IgD-negative memory B cell (primary cell): ENCODE results near the gene ATP6V1B1. TPM values are rescaled to one million over a fixed set of nuclear protein-coding genes. Genes with fewer than 3 reads are reported as not detected.
"Not testable (repeated sequence)": the region's sequence is repeated elsewhere in the genome, so short reads cannot be mapped to it uniquely, and the experiment has no call there.

Experiments
- H3K27ac Mint-ChIP-seq, 3 donors: one replicate each; pipeline ENCODE4 v1.8.0; 2020 to 2022; ENCODE audit warnings: mild to moderate bottlenecking in 3 of 3, mixed read lengths in 3 of 3, moderate library complexity in 1 of 3
- H3K27me3 Mint-ChIP-seq: one replicate; pipeline ENCODE4 v1.8.0; 2021; ENCODE audit warnings: mixed read lengths
- H3K36me3 Mint-ChIP-seq: one replicate; pipeline ENCODE4 v1.8.0; 2020; ENCODE audit warnings: mild to moderate bottlenecking, mixed read lengths
- H3K4me1 Mint-ChIP-seq, 3 donors: one replicate each; pipeline ENCODE4 v1.8.0; 2020 to 2022; ENCODE audit warnings: mixed read lengths in 3 of 3, mild to moderate bottlenecking in 1 of 3
- H3K4me3 Mint-ChIP-seq, 4 donors: one replicate each; pipeline ENCODE4 v1.8.0; 2020 to 2022; ENCODE audit warnings: mild to moderate bottlenecking in 4 of 4, mixed read lengths in 4 of 4, moderate library complexity in 3 of 4
- H3K9me3 Mint-ChIP-seq, 3 donors: one replicate each; pipeline ENCODE4 v1.8.0; 2020 to 2021; ENCODE audit warnings: mixed read lengths in 3 of 3, mild to moderate bottlenecking in 1 of 3
- polyA plus RNA-seq: library from polyadenylated mRNA; unstranded; fragments of 300-500 nt; fragmentation: Illumina TruSeq; gene quantifications from one replicate; pipeline ENCODE4 v1.2.3, GENCODE V29; 2021

ATP6V1B1 gene
- polyA plus RNA-seq, 1 donor from 2014 or later: not detected

DNA sequence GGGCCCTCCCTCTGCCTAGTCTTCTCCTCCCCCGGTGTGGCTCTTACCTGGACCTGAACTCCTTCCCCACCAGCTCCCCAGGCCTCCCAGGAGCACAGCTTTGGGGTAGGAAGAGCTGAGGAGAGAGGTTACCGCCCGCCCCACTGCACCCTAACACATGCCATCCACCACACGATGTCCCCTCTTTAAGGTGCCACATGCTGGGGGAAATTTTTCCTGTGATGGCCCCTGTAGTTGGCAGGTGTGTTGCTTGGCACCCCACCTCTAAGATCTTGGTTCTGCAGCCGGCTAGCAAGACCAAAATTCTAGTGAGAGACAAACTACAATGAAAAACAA lies 65.9 kb downstream of the ATP6V1B1 start:
- Mint-ChIP-seq H3K36me3 (no peaks in the 10 kb centered on the region), H3K9me3 (no peaks in the 10 kb centered on the region), H3K4me3 (peak overlapping the region in 1 of 4 donors; percentile 23), H3K4me1 (peaks cover 5 to 7% (median 6%) of the 10 kb centered on the region in 3 donors), H3K27ac (peak overlapping the region in 1 of 3 donors; percentile 90), H3K27me3 (peaks cover 5% of the 10 kb centered on the region)

DNA sequence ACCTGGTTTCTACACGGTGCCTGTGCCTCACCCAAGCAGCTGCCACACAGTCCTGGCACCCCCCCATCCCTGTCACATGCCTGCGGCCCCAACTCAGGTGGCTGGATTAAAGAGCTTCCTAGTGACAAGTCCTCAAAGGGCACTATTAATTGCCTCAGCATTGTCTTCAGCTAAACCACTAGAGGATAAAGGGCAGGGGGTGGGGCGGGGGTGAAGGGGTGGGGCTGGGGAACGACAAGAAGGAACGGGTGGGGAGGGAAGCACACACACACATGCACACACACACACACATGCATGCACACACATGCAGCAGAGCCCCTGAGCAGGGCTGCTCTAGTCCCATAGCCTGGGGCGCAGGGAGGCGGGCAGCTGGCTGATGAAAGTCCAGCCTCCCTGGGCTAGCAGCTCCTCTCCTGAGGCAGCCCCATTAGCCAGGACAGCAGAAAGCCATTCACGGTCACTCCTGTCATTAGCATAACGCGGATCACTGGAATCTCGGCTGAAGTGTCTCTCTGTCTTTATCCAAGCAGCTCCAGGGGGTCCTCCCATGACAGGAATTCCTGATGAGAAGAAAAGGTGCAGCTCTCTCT lies 66.4 kb downstream of the ATP6V1B1 start:
- Mint-ChIP-seq H3K9me3 (no peaks in the 10 kb centered on the region), H3K36me3 (no peaks in the 10 kb centered on the region), H3K27me3 (peaks cover 5% of the 10 kb centered on the region), H3K27ac (no peak overlapping the region), H3K4me1 (peaks cover 5 to 7% (median 6%) of the 10 kb centered on the region in 3 donors), H3K4me3 (peak overlapping the region in 1 of 4 donors; percentile 23)

DNA sequence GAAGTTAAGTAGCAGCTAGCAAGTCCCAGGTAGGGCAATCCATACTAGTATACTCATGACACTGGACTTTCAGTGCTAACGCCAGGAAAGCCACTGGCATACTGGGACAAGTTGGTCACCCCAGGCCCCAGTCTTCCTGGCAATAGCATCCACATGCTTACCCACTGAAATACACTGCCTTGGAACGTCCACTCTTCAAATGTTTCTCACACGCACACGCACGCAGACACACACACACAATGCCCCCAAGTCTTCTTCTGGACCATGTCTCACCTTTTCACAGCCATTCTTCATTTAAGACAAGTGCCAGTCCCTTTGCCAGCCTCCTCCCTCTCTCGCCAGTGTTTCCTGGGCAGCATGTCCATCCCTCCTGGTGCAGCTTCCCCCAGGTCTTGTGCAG lies 67.7 kb downstream of the ATP6V1B1 start:
- no peak overlapping the region for H3K4me3 Mint-ChIP-seq
- no peaks in the 10 kb centered on the region for H3K36me3 Mint-ChIP-seq
- peaks cover 5% of the 10 kb centered on the region for H3K27me3 Mint-ChIP-seq
- no peak overlapping the region for H3K27ac Mint-ChIP-seq
- H3K4me1 Mint-ChIP-seq: peaks cover 5 to 7% (median 6%) of the 10 kb centered on the region in 3 donors
- no peaks in the 10 kb centered on the region for H3K9me3 Mint-ChIP-seq

DNA sequence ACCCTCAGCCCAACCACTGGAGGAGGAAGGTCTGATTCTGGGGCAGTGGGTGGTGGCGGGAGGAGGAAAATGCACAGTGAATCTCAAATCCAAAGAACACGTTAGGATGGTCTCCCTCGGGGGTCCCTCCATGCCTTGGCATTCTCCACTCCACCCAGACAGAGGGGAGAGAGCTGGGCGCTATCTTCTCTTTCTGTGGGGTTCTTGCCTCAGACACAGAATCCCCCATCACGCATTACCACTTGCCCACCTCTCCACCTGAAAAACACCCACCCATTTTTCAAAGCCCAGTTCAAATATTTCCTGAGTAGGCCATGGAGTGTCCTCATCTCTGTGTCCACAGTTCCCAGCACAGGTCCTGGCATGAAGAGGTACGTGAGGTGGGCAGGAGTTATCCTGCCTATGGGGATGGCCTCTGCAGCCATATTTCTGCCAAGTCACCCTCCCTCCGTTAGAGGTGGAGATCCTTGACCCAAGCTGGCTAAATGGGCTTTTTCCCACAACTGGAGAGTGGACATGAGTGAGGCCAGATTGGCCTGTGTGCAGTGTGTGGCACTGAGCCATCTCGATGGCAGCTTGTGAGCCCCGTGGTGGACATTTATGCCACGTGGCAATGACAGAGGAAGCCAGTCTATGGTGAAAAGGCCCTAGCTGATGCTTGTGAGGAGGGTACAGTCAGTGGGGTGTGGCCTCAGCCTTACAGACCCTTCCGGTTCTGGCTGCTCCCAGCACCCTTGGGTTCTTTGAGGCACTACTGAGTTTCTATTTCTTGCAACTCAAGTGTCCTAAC lies 68.5 kb downstream of the ATP6V1B1 start:
- Mint-ChIP-seq H3K4me1 (peaks cover 0 to 7% (median 6%) of the 10 kb centered on the region in 3 donors), H3K36me3 (no peaks in the 10 kb centered on the region)

GRCh38 chr2:71004857-71005256 lies 69.2 kb downstream of the ATP6V1B1 start:
- Mint-ChIP-seq H3K4me3 (no peak overlapping the region), H3K4me1 (peaks cover 0 to 7% (median 6%) of the 10 kb centered on the region in 3 donors), H3K27me3 (peaks cover 5% of the 10 kb centered on the region), H3K27ac (no peak overlapping the region), H3K36me3 (no peaks in the 10 kb centered on the region), H3K9me3 (no peaks in the 10 kb centered on the region)

More for the DNA sequence above, 68.5 kb downstream of the ATP6V1B1 start:
- peaks cover 5% of the 10 kb centered on the region for H3K27me3 Mint-ChIP-seq
- no peak overlapping the region for H3K27ac Mint-ChIP-seq
- no peaks in the 10 kb centered on the region for H3K9me3 Mint-ChIP-seq
- H3K4me3 Mint-ChIP-seq: peak overlapping the region in 1 of 4 donors; percentile 47

DNA sequence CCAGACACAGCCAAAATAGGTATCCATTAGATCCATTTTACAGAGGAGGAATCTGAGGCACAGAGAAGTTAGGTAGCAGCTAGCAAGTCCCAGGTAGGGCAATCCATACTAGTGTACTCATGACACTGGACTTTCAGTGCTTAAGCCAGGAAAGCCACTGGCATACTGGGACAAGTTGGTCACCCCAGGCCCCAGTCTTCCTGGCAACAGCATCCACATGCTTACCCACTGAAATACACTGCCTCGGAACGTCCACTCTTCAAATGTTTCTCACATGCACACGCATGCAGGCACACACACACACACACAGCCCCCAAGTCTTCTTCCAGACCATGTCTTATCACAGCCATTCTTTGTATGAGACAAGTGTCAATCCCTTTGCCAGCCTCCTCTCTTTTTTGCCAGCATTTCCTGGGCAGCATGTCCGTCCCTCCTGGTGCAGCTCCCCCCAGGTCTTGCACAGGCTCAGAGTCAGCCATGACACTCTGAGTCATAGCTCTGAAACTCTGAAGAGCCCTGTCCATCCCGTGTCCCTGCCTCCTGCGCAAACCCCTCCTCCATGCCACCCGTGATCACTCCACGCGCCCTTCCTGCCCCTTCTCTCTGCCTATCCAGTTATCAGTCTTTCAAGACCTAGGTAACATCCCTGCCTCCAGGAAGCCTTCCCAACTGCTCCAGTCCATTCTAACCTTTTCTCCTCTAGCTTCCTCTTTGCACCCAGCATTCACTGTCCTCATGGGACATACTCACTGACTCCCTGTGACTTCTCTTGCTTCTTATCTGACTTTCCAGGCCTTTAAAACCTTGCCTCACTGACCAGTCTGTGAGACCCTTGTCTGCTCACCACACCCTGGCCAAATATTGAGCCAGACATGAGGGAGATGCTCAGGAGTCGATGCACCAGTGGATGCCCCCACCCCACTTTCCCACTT lies 69.8 kb downstream of the ATP6V1B1 start:
- Mint-ChIP-seq H3K9me3 (peaks cover 0 to 3% (median 0%) of the 10 kb centered on the region in 3 donors), H3K36me3 (no peaks in the 10 kb centered on the region), H3K27me3 (peaks cover 10% of the 10 kb centered on the region), H3K4me3 (no peak overlapping the region), H3K27ac (no peak overlapping the region), H3K4me1 (peaks cover 0 to 6% (median 6%) of the 10 kb centered on the region in 3 donors)

GRCh38 chr2:71006323-71006722 lies 70.6 kb downstream of the ATP6V1B1 start:
- Mint-ChIP-seq H3K27ac (no peak overlapping the region), H3K27me3 (peaks cover 10% of the 10 kb centered on the region), H3K36me3 (no peaks in the 10 kb centered on the region), H3K4me1 (peaks cover 0 to 2% (median under 1%) of the 10 kb centered on the region in 3 donors), H3K4me3 (no peak overlapping the region), H3K9me3 (peaks cover 0 to 3% (median 0%) of the 10 kb centered on the region in 3 donors)

- Mint-ChIP-seq H3K27ac (no peak overlapping the region), H3K9me3 (peaks cover 0 to 3% (median 0%) of the 10 kb centered on the region in 3 donors), H3K36me3 (no peaks in the 10 kb centered on the region), H3K4me3 (peak overlapping the region in 1 of 4 donors; percentile 8), H3K4me1 (peaks cover 0 to 2% (median 0%) of the 10 kb centered on the region in 3 donors), H3K27me3 (peaks cover 16% of the 10 kb centered on the region)
Measured at GRCh38 chr2:71006955-71007799, 71.5 kb downstream of the ATP6V1B1 start.

GRCh38 chr2:71008342-71008741 lies 72.6 kb downstream of the ATP6V1B1 start:
- peaks cover 16% of the 10 kb centered on the region for H3K27me3 Mint-ChIP-seq
- H3K4me1 Mint-ChIP-seq: peaks cover 0 to 2% (median 0%) of the 10 kb centered on the region in 3 donors
- no peak overlapping the region for H3K4me3 Mint-ChIP-seq
- peaks cover 0 to 3% (median 0%) of the 10 kb centered on the region in 3 donors for H3K9me3 Mint-ChIP-seq
- no peaks in the 10 kb centered on the region for H3K36me3 Mint-ChIP-seq
- H3K27ac Mint-ChIP-seq: no peak overlapping the region

GRCh38 chr2:71011786-71012185 lies 76.1 kb downstream of the ATP6V1B1 start:
- peaks cover 11% of the 10 kb centered on the region for H3K27me3 Mint-ChIP-seq
- H3K9me3 Mint-ChIP-seq, H3K4me3 Mint-ChIP-seq, H3K36me3 Mint-ChIP-seq, H3K4me1 Mint-ChIP-seq, H3K27ac Mint-ChIP-seq: not testable (repeated sequence)

Other genes starting within 250 kb of the ATP6V1B1 start
- 17.3 TPM for gene ADD2, start 167.7 kb upstream of the ATP6V1B1 start, polyA plus RNA-seq
- gene FIGLA, start 145.3 kb upstream of the ATP6V1B1 start, polyA plus RNA-seq: not detected
- gene CLEC4F, start 115.3 kb upstream of the ATP6V1B1 start, polyA plus RNA-seq: not detected
- gene CD207, start 100.1 kb upstream of the ATP6V1B1 start, polyA plus RNA-seq: not detected
- gene VAX2, start 35.3 kb upstream of the ATP6V1B1 start, polyA plus RNA-seq: not detected
- gene ANKRD53, start 42.7 kb downstream of the ATP6V1B1 start, polyA plus RNA-seq: not detected
- 24.9 TPM for gene TEX261, start 59.0 kb downstream of the ATP6V1B1 start, polyA plus RNA-seq
- gene NAGK, start 132.7 kb downstream of the ATP6V1B1 start, polyA plus RNA-seq: 121 TPM
- gene MCEE, start 194.3 kb downstream of the ATP6V1B1 start, polyA plus RNA-seq: 25.9 TPM
- 25.2 TPM for gene MPHOSPH10, start 194.7 kb downstream of the ATP6V1B1 start, polyA plus RNA-seq